HepG2 (cell line): ENCODE data around the gene DST. TPM values are rescaled to one million over a fixed set of nuclear protein-coding genes. Genes with fewer than 3 reads are reported as not detected.

ENCODE experiments used
- FOSL2 ChIP-seq: sonication (generic); formaldehyde crosslinking; IDR thresholded peaks from 2 replicates; pipeline ENCODE4 v1.4.0; 2020; ENCODE audit warnings: missing genetic modification reagents
- KIAA2018 ChIP-seq: sonication (generic); formaldehyde crosslinking; IDR thresholded peaks from 2 replicates; pipeline ENCODE4 v1.5.0; 2020; ENCODE audit warnings: mild to moderate bottlenecking, missing genetic modification reagents, borderline replicate concordance
- RBAK ChIP-seq: sonication (generic); formaldehyde crosslinking; IDR thresholded peaks from 2 replicates; pipeline ENCODE4 v1.5.1; 2020; ENCODE audit warnings: mild to moderate bottlenecking, missing genetic modification reagents
- RFX3 ChIP-seq: IDR thresholded peaks from 2 replicates; pipeline ENCODE4 v1.6.1; 2016; ENCODE audit warnings: missing biosample characterization, missing genetic modification reagents
- TARDBP ChIP-seq: sonication (generic); formaldehyde crosslinking; IDR thresholded peaks from 2 replicates; pipeline ENCODE4 v1.8.0; 2022; ENCODE audit warnings: mild to moderate bottlenecking, missing genetic modification reagents
- TFE3 ChIP-seq: IDR thresholded peaks from 2 replicates; pipeline ENCODE4 v1.6.1; 2016
- TMF1 ChIP-seq: sonication (generic); formaldehyde crosslinking; IDR thresholded peaks from 2 replicates; pipeline ENCODE4 v1.8.1; 2022; ENCODE audit warnings: low read depth, missing genetic modification reagents
- ZFP90 ChIP-seq: sonication (generic); formaldehyde crosslinking; IDR thresholded peaks from 2 replicates; pipeline ENCODE4 v1.8.0; 2022; ENCODE audit warnings: missing genetic modification reagents, mild to moderate bottlenecking, inconsistent platforms, borderline replicate concordance
- ZNF205 ChIP-seq: IDR thresholded peaks from 2 replicates; pipeline ENCODE4 v1.6.1; 2018; ENCODE audit warnings: missing biosample characterization, missing genetic modification reagents
- ZNF335 ChIP-seq: sonication (generic); formaldehyde crosslinking; IDR thresholded peaks from 2 replicates; pipeline ENCODE4 v1.4.0; 2020; ENCODE audit warnings: missing genetic modification reagents
- ZNF598 ChIP-seq: sonication (generic); formaldehyde crosslinking; IDR thresholded peaks from 2 replicates; pipeline ENCODE4 v1.5.1; 2020; ENCODE audit warnings: mild to moderate bottlenecking, missing genetic modification reagents, borderline replicate concordance
- ZNF644 ChIP-seq: IDR thresholded peaks from 2 replicates; pipeline ENCODE4 v1.6.1; 2016; ENCODE audit warnings: low read depth
- ZNF7 ChIP-seq: IDR thresholded peaks from 2 replicates; pipeline ENCODE4 v1.6.1; 2016; ENCODE audit warnings: missing biosample characterization, missing genetic modification reagents
- polyA plus RNA-seq, 8 experiments: library from polyadenylated mRNA; depleted of rRNA in 3 of 8; stranded (reverse) in 7 of 8; unstranded in 1 of 8; fragments of >200 nt; fragmentation: Illumina TruSeq in 4 of 8; extraction: Trizol in 4 of 8; gene quantifications; 2 replicates each; pipeline versions ENCODE4 v1.2.1 to v1.2.3, GENCODE V29; 2011 to 2016; ENCODE audit warnings: low read depth in 4 of 8, missing spikeins in 1 of 8, mixed read lengths in 1 of 8; ENCODE audit not compliant: insufficient read depth in 1 of 8
- total RNA-seq, 5 experiments: library from RNA; depleted of rRNA; stranded (reverse); fragments of >200 nt; fragmentation: Illumina TruSeq; extraction: Trizol; gene quantifications; 2 replicates each; pipeline ENCODE4 v1.2.3, GENCODE V29; 2016; ENCODE audit warnings: low read depth in 1 of 5
- TF ChIP-seq, protein P1 (sequence below): sonication (generic); IDR thresholded peaks from 2 replicates; pipeline ENCODE4 v1.6.1; 2016; ENCODE audit warnings: low read depth, borderline replicate concordance
- TF ChIP-seq, protein P2 (sequence below): sonication (generic); formaldehyde crosslinking; IDR thresholded peaks from 2 replicates; pipeline ENCODE4 v1.4.0; 2020; ENCODE audit warnings: missing genetic modification reagents, borderline replicate concordance
- TF ChIP-seq, protein P3 (sequence below): sonication (generic); formaldehyde crosslinking; IDR thresholded peaks from 2 replicates; pipeline ENCODE4 v1.5.0; 2020; ENCODE audit warnings: mild to moderate bottlenecking, missing genetic modification reagents

The DST gene
- total and polyA plus RNA-seq, 2 of the 13 experiments (the other 11 are each of a cell fraction or from before 2014, with no cell fraction given) = 64.4 to 89.0 TPM

DNA sequence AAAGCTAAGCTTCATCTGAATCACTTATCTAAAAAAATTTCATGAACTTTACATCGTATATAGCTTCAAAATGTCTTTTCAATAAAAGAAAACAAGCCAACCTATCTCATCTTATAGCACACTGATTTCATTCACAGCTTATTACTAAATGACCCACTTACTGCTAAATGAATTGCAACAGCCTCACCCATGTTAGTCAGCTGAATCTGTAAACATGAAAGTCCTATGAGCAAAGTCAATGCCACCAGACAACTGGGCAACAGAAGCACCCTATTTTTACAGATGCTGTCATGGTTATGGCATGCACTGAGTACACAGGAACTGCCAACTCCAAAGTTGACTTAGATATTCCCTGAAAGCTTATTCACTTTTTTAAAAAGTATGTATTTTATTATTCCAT, 41.2 kb upstream of the DST start (continued):
- TF ChIP-seq ZNF205 (CRISPR knock-in tag) = peak; percentile 47; the same call in 1 of the 2 replicates
- peak; percentile 70; the same call in 1 of the 2 replicates for TF ChIP-seq ZNF644 (CRISPR knock-in tag)
- TF ChIP-seq ZNF335 (CRISPR knock-in tag) = no peak; the same call in none of the 2 replicates
- no peak for TF ChIP-seq ZNF598 (CRISPR knock-in tag)
- TF ChIP-seq ZNF7 (CRISPR knock-in tag) = no peak
- TF ChIP-seq TMF1 (CRISPR knock-in tag) = no peak
- no peak; the same call in 1 of the 2 replicates for TF ChIP-seq TARDBP (CRISPR knock-in tag)
- no peak for TF ChIP-seq ZFP90 (CRISPR knock-in tag)
- TF ChIP-seq, protein P1, sequence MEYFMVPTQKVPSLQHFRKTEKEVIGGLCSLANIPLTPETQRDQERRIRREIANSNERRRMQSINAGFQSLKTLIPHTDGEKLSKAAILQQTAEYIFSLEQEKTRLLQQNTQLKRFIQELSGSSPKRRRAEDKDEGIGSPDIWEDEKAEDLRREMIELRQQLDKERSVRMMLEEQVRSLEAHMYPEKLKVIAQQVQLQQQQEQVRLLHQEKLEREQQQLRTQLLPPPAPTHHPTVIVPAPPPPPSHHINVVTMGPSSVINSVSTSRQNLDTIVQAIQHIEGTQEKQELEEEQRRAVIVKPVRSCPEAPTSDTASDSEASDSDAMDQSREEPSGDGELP = peak; percentile 95
- TF ChIP-seq, protein P2, sequence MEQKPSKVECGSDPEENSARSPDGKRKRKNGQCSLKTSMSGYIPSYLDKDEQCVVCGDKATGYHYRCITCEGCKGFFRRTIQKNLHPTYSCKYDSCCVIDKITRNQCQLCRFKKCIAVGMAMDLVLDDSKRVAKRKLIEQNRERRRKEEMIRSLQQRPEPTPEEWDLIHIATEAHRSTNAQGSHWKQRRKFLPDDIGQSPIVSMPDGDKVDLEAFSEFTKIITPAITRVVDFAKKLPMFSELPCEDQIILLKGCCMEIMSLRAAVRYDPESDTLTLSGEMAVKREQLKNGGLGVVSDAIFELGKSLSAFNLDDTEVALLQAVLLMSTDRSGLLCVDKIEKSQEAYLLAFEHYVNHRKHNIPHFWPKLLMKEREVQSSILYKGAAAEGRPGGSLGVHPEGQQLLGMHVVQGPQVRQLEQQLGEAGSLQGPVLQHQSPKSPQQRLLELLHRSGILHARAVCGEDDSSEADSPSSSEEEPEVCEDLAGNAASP = peak; percentile 87; the same call in 1 of the 2 replicates
- TF ChIP-seq TFE3 = peak; percentile 94
- TF ChIP-seq RBAK (CRISPR knock-in tag) = peak; percentile 51; the same call in 1 of the 2 replicates
- TF ChIP-seq, protein P3, sequence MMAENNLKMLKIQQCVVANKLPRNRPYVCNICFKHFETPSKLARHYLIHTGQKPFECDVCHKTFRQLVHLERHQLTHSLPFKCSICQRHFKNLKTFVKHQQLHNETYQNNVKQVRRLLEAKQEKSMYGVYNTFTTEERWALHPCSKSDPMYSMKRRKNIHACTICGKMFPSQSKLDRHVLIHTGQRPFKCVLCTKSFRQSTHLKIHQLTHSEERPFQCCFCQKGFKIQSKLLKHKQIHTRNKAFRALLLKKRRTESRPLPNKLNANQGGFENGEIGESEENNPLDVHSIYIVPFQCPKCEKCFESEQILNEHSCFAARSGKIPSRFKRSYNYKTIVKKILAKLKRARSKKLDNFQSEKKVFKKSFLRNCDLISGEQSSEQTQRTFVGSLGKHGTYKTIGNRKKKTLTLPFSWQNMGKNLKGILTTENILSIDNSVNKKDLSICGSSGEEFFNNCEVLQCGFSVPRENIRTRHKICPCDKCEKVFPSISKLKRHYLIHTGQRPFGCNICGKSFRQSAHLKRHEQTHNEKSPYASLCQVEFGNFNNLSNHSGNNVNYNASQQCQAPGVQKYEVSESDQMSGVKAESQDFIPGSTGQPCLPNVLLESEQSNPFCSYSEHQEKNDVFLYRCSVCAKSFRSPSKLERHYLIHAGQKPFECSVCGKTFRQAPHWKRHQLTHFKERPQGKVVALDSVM = no peak
- TF ChIP-seq KIAA2018 (CRISPR knock-in tag) = no peak
- TF ChIP-seq FOSL2 = peak; percentile 99
- no peak for TF ChIP-seq RFX3
